ENCODE results near the gene CACNG4. TPM values are rescaled to one million over a fixed set of nuclear protein-coding genes. Genes with fewer than 3 reads are reported as not detected.

The CACNG4 gene
- total RNA-seq, 6 donors from 2014 or later: 2.1 to 27.8 (median 8.0) TPM

DNA sequence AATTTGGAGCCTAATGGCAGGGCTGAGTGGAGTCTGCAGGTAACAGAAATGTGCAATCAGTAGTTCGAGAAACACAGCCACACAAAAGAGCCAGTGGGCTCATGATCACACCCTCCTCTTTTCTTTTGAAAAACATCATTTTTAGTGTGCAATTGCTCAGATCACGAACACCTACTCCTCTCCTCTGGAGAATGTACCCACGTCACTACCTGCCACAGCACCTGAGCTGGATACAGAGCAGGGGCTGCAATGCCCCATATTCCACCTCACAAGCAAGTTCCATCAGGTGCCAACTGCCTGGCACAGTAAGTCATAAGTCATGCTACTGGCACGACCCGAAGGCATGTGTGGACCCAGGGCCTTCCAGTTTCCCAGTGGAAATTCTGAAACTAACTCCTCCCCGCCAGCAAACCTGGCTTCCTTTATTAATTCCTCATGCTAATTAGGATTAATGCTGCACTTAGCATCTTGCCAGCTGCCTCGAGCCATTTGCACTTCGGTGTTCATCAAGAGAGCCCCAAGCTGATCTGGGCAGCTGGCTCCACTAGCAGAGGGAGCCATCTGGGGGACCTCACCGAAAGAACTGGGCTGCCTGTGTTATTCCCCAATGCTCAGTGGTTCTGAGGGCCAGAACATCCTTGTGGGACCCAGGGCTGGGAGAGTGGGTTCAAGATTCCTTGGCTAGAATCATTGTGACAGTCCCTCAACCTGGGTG, 2.4 kb downstream of the CACNG4 start:
- 73 to 79% methylated on average over 8 to 9 of the region's 9 CpGs for WGBS, 2 donors
- H3K27me3 ChIP-seq: peaks cover 0 to 27% (median 18%) of the 10 kb centered on the region in 4 donors
- TF ChIP-seq EP300 (IDR thresholded peaks at IDR 0.05) (no peak), POLR2AphosphoS5 (IDR thresholded peaks at IDR 0.05) (no peak), POLR2A (IDR thresholded peaks at IDR 0.05) (no peak)
- TF ChIP-seq, protein P1, sequence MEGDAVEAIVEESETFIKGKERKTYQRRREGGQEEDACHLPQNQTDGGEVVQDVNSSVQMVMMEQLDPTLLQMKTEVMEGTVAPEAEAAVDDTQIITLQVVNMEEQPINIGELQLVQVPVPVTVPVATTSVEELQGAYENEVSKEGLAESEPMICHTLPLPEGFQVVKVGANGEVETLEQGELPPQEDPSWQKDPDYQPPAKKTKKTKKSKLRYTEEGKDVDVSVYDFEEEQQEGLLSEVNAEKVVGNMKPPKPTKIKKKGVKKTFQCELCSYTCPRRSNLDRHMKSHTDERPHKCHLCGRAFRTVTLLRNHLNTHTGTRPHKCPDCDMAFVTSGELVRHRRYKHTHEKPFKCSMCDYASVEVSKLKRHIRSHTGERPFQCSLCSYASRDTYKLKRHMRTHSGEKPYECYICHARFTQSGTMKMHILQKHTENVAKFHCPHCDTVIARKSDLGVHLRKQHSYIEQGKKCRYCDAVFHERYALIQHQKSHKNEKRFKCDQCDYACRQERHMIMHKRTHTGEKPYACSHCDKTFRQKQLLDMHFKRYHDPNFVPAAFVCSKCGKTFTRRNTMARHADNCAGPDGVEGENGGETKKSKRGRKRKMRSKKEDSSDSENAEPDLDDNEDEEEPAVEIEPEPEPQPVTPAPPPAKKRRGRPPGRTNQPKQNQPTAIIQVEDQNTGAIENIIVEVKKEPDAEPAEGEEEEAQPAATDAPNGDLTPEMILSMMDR (IDR thresholded peaks at IDR 0.05): no peak

DNA sequence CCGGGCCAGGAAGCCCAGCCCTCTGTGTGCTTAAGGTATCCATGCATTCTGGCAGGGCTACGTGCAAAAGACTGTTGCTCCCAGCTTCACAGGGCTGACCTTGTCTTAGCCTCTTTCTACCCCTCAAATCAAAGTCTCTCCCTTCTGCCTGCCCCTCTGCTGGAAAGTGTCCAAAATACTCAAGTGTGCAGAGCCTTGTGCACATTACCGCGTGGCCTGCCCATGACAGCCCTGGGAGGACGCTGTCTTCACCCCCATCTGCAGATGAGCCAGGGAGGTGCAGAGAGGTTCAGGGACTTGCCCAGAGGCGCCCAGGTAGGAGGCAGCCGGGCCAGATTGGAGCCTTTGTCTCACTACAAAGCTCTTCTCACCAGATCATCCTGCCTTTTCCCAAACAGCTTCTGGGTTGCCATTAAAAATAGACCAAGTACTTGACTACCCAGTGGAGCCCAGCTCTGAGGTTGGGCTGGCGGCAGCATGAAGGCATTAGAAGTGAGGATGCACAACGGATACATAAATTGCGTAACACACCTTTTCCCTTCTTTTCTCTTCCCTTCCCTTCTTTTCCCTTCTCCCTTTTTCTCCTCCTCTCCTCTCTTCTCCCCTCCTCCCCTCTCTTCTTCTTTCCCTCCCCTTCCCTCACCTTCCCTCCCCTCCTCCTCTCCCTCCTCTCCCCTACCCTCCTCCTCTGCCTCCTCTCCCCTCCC, 3.5 kb downstream of the CACNG4 start:
- 79% methylated on average over 10 of the region's 10 CpGs for WGBS, 2 donors
- ATAC-seq (ENCODE audit: low FRiP score in 2 of 2) (no peak), DNase-seq (no peak)
- H3K27ac ChIP-seq: no peak overlapping the region
- H3K36me3 ChIP-seq: no peaks in the 10 kb centered on the region
- H3K4me3 ChIP-seq: no peak overlapping the region
- H3K9me3 ChIP-seq: no peaks in the 10 kb centered on the region
- peaks cover 0 to 27% (median 18%) of the 10 kb centered on the region in 4 donors for H3K27me3 ChIP-seq
- TF ChIP-seq, protein P1 (IDR thresholded peaks at IDR 0.05): no peak
- TF ChIP-seq EP300 (IDR thresholded peaks at IDR 0.05) (no peak), POLR2A (IDR thresholded peaks at IDR 0.05) (no peak), POLR2AphosphoS5 (IDR thresholded peaks at IDR 0.05) (no peak)
- H3K4me1 ChIP-seq: peaks cover 12 to 25% (median 15%) of the 10 kb centered on the region in 4 donors

More for the DNA sequence above, 2.4 kb downstream of the CACNG4 start:
- Histone ChIP-seq H3K27ac (no peak overlapping the region), H3K36me3 (no peaks in the 10 kb centered on the region), H3K9me3 (no peaks in the 10 kb centered on the region), H3K4me1 (peaks cover 12 to 25% (median 15%) of the 10 kb centered on the region in 4 donors), H3K4me3 (no peak overlapping the region)
- ATAC-seq (ENCODE audit: low FRiP score in 2 of 2) (no peak), DNase-seq (no peak)

DNA sequence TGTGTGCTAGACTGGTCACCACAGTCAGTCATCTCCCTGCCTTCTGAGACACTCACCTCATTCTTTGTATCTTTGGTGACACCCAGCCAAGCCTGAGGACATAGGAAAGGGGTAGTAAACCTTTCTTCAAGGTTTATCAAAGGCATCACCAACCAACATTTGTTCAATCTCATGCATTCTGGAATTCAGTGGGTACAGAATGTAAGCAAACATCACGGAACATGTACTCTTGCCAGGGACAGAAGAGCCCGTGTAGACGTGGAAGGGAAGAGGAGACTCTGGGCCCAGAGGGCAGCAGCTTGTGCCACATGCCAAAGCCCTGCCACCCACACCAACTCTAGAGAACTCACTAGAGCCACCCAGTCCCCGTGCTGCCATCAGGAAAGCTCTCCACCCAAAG, 4.4 kb downstream of the CACNG4 start:
- Histone ChIP-seq H3K36me3 (no peaks in the 10 kb centered on the region), H3K27me3 (peaks cover 0 to 25% (median 15%) of the 10 kb centered on the region in 4 donors), H3K4me1 (peaks cover 12 to 23% (median 15%) of the 10 kb centered on the region in 4 donors), H3K4me3 (no peak overlapping the region), H3K9me3 (no peaks in the 10 kb centered on the region), H3K27ac (no peak overlapping the region)
- WGBS, 2 donors: 68 to 77% methylated on average over 3 to 4 of the region's 4 CpGs
- DNase-seq: no peak
- no peak for ATAC-seq (ENCODE audit: low FRiP score in 2 of 2)
- TF ChIP-seq POLR2A (IDR thresholded peaks at IDR 0.05) (no peak), POLR2AphosphoS5 (IDR thresholded peaks at IDR 0.05) (no peak), EP300 (IDR thresholded peaks at IDR 0.05) (no peak)
- TF ChIP-seq, protein P1 (IDR thresholded peaks at IDR 0.05): no peak

DNA sequence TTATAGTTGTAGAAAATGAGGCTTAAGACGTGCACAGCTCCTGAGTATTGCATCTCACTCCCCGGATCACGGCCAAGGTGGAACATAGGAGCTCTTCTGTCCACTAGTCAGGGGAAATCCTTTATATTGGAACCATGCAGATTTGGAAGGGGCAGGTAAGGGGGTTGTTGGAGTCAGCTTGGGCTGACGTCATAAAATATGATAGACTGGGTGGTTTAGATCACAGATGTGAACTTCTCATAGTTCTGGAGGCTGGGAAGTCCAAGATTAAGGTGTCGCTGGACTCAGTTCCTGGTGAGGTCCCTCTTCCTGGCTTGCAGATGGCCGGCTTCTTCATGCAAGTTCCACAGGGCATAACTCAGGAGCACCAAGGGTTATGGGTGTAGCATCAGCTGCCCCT, 5.6 kb downstream of the CACNG4 start:
- no peak overlapping the region for H3K27ac ChIP-seq
- H3K36me3 ChIP-seq: no peaks in the 10 kb centered on the region
- H3K9me3 ChIP-seq: no peaks in the 10 kb centered on the region
- H3K4me3 ChIP-seq: no peak overlapping the region
- no peak for ATAC-seq (ENCODE audit: low FRiP score in 2 of 2)
- no peak for DNase-seq
- peaks cover 8 to 13% (median 11%) of the 10 kb centered on the region in 4 donors for H3K4me1 ChIP-seq
- peaks cover 0 to 16% (median 11%) of the 10 kb centered on the region in 4 donors for H3K27me3 ChIP-seq
- 77 to 79% methylated on average over 5 to 6 of the region's 6 CpGs for WGBS, 2 donors
- TF ChIP-seq POLR2A (IDR thresholded peaks at IDR 0.05) (no peak), EP300 (IDR thresholded peaks at IDR 0.05) (no peak), POLR2AphosphoS5 (IDR thresholded peaks at IDR 0.05) (no peak)
- TF ChIP-seq, protein P1 (IDR thresholded peaks at IDR 0.05): no peak

Data from upper lobe of left lung (tissue), 6 donors.